ENCODE data around the gene ASXL2. TPM values are rescaled to one million over a fixed set of nuclear protein-coding genes. Genes with fewer than 3 reads are reported as not detected.

ASXL2 gene
- total RNA-seq, 1 donor from 2014 or later: 22.7 TPM

DNA sequence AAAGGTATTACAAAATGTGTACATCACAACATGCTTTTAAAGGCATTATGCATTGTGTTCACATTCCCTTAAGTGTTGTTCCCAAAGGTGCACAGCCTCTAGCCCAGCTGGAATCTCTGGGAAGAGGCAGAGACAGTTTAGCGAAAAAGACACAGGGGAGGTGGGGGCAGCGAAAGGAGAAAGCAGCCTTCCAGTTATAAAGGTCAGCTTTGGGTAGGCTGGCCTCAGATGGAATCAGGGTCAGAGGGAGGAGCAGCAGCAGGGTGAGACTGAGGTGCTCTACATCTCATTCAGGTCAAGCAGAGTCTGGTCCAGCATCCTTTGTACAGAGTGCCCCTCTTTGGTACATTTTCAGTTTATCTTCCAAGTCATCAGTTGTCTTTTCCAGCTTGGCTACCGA lies 68.6 kb downstream of the ASXL2 start:
- no peak for DNase-seq (ENCODE audit: low read depth, low spot score)
- Mint-ChIP-seq H3K4me1 (peaks cover 4% of the 10 kb centered on the region), H3K27me3 (ENCODE audit: low read depth) (no peaks in the 10 kb centered on the region), H3K4me3 (no peak overlapping the region), H3K9me3 (no peaks in the 10 kb centered on the region), H3K36me3 (ENCODE audit: low read depth) (peaks cover 7% of the 10 kb centered on the region), H3K27ac (ENCODE audit: unreplicated experiment) (no peak overlapping the region)
- TF ChIP-seq, protein P1, sequence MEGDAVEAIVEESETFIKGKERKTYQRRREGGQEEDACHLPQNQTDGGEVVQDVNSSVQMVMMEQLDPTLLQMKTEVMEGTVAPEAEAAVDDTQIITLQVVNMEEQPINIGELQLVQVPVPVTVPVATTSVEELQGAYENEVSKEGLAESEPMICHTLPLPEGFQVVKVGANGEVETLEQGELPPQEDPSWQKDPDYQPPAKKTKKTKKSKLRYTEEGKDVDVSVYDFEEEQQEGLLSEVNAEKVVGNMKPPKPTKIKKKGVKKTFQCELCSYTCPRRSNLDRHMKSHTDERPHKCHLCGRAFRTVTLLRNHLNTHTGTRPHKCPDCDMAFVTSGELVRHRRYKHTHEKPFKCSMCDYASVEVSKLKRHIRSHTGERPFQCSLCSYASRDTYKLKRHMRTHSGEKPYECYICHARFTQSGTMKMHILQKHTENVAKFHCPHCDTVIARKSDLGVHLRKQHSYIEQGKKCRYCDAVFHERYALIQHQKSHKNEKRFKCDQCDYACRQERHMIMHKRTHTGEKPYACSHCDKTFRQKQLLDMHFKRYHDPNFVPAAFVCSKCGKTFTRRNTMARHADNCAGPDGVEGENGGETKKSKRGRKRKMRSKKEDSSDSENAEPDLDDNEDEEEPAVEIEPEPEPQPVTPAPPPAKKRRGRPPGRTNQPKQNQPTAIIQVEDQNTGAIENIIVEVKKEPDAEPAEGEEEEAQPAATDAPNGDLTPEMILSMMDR (conservative IDR thresholded peaks at IDR 0.05): no peak

DNA sequence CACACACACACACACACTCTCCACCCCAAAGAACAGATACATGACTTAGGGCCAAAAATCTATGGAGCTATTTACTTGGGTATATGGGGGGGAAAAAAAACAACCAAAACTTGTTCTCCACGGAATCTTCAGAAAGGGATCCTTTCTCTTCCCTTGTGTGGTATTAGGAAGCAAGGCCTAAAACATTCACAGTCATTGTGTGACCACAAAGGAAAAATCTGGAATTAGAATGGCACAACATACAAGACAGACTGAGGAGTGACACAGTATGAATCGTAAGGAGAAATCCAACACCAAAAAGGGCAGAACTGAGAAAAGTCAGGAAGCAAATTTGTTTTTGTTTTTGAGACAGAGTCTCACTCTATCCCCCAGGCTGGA lies 70.3 kb downstream of the ASXL2 start:
- Mint-ChIP-seq H3K27me3 (ENCODE audit: low read depth) (no peaks in the 10 kb centered on the region), H3K9me3 (no peaks in the 10 kb centered on the region), H3K4me3 (no peak overlapping the region), H3K4me1 (peaks cover 4% of the 10 kb centered on the region), H3K27ac (ENCODE audit: unreplicated experiment) (no peak overlapping the region), H3K36me3 (ENCODE audit: low read depth) (peaks cover 23% of the 10 kb centered on the region)
- DNase-seq (ENCODE audit: low read depth, low spot score): no peak
- TF ChIP-seq, protein P1 (conservative IDR thresholded peaks at IDR 0.05): no peak

DNA sequence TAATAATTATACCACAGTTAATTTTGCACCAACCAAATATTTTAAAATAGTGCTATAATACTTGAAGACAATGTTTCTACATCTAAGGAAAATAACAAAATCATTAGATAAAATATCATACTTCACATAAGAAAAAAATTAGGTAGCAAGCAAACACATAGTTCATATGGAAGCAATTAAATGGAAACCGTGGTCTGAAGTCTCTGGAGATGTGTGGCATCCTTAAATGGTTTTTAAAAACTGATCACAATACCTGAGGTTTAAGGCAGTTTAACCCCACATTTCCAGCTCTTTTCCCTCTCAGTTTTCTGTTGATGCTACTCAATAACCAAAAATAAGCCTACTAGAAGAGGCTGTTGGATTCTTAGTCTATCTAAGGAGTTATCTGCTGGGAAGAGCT lies 71.3 kb downstream of the ASXL2 start:
- Mint-ChIP-seq H3K9me3 (no peaks in the 10 kb centered on the region), H3K4me3 (no peak overlapping the region), H3K27ac (ENCODE audit: unreplicated experiment) (no peak overlapping the region), H3K4me1 (peaks cover 4% of the 10 kb centered on the region), H3K36me3 (ENCODE audit: low read depth) (peaks cover 25% of the 10 kb centered on the region), H3K27me3 (ENCODE audit: low read depth) (no peaks in the 10 kb centered on the region)
- no peak for DNase-seq (ENCODE audit: low read depth, low spot score)
- TF ChIP-seq, protein P1 (conservative IDR thresholded peaks at IDR 0.05): no peak

DNA sequence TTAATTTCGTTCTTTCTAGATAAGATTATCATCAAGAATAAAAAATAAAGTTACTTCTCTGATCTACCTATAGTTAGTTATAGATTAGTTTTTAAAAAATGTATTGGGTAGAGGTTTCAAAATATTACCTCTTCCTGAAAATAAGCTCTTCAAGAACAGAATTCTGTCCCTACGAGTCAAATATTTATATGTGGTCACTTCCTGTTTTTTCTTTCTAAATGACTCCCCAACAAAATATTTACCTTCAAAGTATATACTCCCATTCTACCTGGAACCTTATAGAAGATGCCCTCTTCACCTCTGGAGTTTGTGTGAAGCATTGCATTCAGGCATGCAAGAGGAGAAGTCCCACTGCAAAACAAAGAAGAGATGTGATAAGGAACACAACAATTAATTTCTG lies 72.3 kb downstream of the ASXL2 start:
- Mint-ChIP-seq H3K36me3 (ENCODE audit: low read depth) (peaks cover 25% of the 10 kb centered on the region), H3K4me1 (peaks cover 4% of the 10 kb centered on the region), H3K4me3 (no peak overlapping the region), H3K27me3 (ENCODE audit: low read depth) (no peaks in the 10 kb centered on the region), H3K27ac (ENCODE audit: unreplicated experiment) (no peak overlapping the region), H3K9me3 (no peaks in the 10 kb centered on the region)
- no peak for DNase-seq (ENCODE audit: low read depth, low spot score)
- TF ChIP-seq, protein P1 (conservative IDR thresholded peaks at IDR 0.05): no peak

DNA sequence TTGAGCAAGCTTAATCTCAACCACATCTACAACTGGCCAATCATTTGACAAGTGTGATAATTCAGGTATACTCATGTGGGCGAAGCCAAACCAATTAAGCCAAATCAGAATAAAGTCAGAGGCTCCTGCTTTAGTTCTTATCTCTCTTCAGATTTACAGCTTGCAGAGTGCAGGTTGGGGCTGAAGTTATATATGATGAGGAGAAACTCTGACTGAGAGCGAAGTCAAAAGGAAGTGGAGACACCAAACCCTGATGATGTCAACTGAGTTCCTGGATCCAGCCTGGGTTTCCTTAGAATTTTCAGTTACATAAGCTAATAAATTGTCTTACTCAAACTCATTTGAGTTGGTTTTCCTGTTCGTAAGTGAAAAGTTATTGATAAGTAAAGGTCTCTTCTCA lies 73.9 kb downstream of the ASXL2 start:
- Mint-ChIP-seq H3K4me1 (peaks cover 4% of the 10 kb centered on the region), H3K9me3 (no peaks in the 10 kb centered on the region), H3K4me3 (no peak overlapping the region), H3K36me3 (ENCODE audit: low read depth) (peaks cover 27% of the 10 kb centered on the region), H3K27ac (ENCODE audit: unreplicated experiment) (no peak overlapping the region), H3K27me3 (ENCODE audit: low read depth) (no peaks in the 10 kb centered on the region)
- TF ChIP-seq, protein P1 (conservative IDR thresholded peaks at IDR 0.05): no peak
- no peak for DNase-seq (ENCODE audit: low read depth, low spot score)

DNA sequence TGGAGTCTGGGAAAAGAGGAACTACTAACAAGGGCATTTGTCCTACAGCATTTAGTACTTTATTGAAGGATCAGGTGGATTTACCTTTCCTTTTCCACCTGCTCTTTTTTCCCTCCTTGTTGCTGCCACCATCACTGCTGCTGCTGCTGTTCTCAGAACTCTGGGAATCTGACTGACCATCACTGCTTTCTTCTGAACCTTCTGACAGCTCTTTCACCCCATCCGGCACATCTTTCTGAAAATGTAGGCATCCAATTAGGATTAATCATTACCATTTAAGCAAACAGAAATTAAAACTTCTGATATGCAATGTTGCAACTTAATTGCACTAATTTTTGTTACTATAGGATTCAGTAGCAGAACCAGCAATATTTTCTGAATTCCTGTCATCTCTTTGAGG lies 79.0 kb downstream of the ASXL2 start:
- Mint-ChIP-seq H3K27me3 (ENCODE audit: low read depth) (no peaks in the 10 kb centered on the region), H3K9me3 (no peaks in the 10 kb centered on the region), H3K36me3 (ENCODE audit: low read depth) (peaks cover 34% of the 10 kb centered on the region), H3K27ac (ENCODE audit: unreplicated experiment) (no peak overlapping the region), H3K4me3 (no peak overlapping the region), H3K4me1 (no peaks in the 10 kb centered on the region)
- no peak for DNase-seq (ENCODE audit: low read depth, low spot score)
- TF ChIP-seq, protein P1 (conservative IDR thresholded peaks at IDR 0.05): no peak

All from neural crest cell (in vitro differentiated cells).